NCI-H146 treated with DMSO at 0.1 percent for 48 hours (cell line): ENCODE measurements around the gene TRMO.
"Not testable (repeated sequence)": the region's sequence is repeated elsewhere in the genome, so short reads cannot be mapped to it uniquely, and the experiment has no call there.

Experiments
- DNase-seq: peaks from one replicate; lab custom pipeline; 2025; ENCODE audit not compliant: unreplicated experiment; lab: John Stamatoyannopoulos, UW

Gene TRMO

GRCh38 chr9:97921959-97922724, at the start of gene TRMO:
Gene TRMO (minus strand): TSS chr9:97922500. CDS start chr9:97922493, 7 bp downstream.
- peak; percentile 84 for DNase-seq

GRCh38 chr9:97970165-97970564, 47.9 kb upstream of the TRMO start:
- no peak for DNase-seq

- no peak for DNase-seq
Measured at GRCh38 chr9:97969014-97969413, 46.7 kb upstream of the TRMO start.

GRCh38 chr9:97966493-97966892, 44.2 kb upstream of the TRMO start:
- DNase-seq = no peak

GRCh38 chr9:97964901-97965300, 42.6 kb upstream of the TRMO start:
- DNase-seq = no peak

- DNase-seq = no peak
Measured at GRCh38 chr9:97963232-97963631, 40.9 kb upstream of the TRMO start.

GRCh38 chr9:97962575-97962974, 40.3 kb upstream of the TRMO start:
- no peak for DNase-seq

- DNase-seq = no peak
Measured at GRCh38 chr9:97962136-97962535, 39.8 kb upstream of the TRMO start.

- DNase-seq = no peak
Measured at GRCh38 chr9:97961361-97961760, 39.1 kb upstream of the TRMO start.

GRCh38 chr9:97960678-97961328, 38.5 kb upstream of the TRMO start:
- not testable (repeated sequence) for DNase-seq

GRCh38 chr9:97959585-97959984, 37.3 kb upstream of the TRMO start:
- DNase-seq = no peak

- no peak for DNase-seq
Measured at GRCh38 chr9:97958812-97959511, 36.7 kb upstream of the TRMO start.

GRCh38 chr9:97956331-97956730, 34.0 kb upstream of the TRMO start:
- DNase-seq = no peak

- DNase-seq = peak; percentile 43
Measured at GRCh38 chr9:97954550-97954989, 32.3 kb upstream of the TRMO start.

GRCh38 chr9:97950873-97951272, 28.6 kb upstream of the TRMO start:
- not testable (repeated sequence) for DNase-seq

- DNase-seq = not testable (repeated sequence)
Measured at GRCh38 chr9:97947094-97947493, 24.8 kb upstream of the TRMO start.

GRCh38 chr9:97945470-97945869, 23.2 kb upstream of the TRMO start:
- DNase-seq = not testable (repeated sequence)

- DNase-seq = no peak
Measured at GRCh38 chr9:97944612-97945011, 22.3 kb upstream of the TRMO start.

GRCh38 chr9:97943308-97943855, 21.1 kb upstream of the TRMO start:
- no peak for DNase-seq

GRCh38 chr9:97941323-97941722, 19.0 kb upstream of the TRMO start:
- DNase-seq = no peak

- DNase-seq = no peak
Measured at GRCh38 chr9:97940741-97941140, 18.4 kb upstream of the TRMO start.

GRCh38 chr9:97940233-97940632, 17.9 kb upstream of the TRMO start:
- no peak for DNase-seq
